DMS53 treated with DMSO at 0.1 percent for 48 hours (cell line): ENCODE measurements around the gene TSHZ2.
"Not testable (repeated sequence)": the region's sequence is repeated elsewhere in the genome, so short reads cannot be mapped to it uniquely, and the experiment has no call there.

ENCODE experiments used
- DNase-seq: peaks from one replicate; lab custom pipeline; 2025; ENCODE audit not compliant: unreplicated experiment; lab: John Stamatoyannopoulos, UW

Gene TSHZ2

GRCh38 chr20:53522026-53522425 lies 549.9 kb downstream of the TSHZ2 start:
- no peak for DNase-seq

DNA sequence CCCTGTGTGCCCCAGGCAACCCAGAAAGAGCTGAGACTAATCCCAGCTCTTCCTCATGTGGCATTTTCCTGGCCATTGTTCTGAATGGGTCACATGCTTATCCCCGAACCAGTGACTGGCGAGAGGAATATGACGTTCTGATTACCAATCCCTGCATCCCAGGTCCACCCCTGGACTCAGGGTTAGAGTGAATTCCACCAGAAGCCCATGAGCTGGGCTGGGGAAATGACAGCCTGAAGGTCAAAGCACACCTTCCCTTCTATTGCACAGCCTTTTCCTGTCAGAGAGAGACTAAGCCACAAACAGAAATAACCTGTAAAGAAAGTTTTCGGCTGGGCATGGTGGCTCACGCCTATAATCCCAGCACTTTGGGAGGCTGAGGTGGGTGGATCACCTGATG lies 550.5 kb downstream of the TSHZ2 start:
- no peak for DNase-seq

GRCh38 chr20:53523615-53524014 lies 551.5 kb downstream of the TSHZ2 start:
- DNase-seq: not testable (repeated sequence)

DNA sequence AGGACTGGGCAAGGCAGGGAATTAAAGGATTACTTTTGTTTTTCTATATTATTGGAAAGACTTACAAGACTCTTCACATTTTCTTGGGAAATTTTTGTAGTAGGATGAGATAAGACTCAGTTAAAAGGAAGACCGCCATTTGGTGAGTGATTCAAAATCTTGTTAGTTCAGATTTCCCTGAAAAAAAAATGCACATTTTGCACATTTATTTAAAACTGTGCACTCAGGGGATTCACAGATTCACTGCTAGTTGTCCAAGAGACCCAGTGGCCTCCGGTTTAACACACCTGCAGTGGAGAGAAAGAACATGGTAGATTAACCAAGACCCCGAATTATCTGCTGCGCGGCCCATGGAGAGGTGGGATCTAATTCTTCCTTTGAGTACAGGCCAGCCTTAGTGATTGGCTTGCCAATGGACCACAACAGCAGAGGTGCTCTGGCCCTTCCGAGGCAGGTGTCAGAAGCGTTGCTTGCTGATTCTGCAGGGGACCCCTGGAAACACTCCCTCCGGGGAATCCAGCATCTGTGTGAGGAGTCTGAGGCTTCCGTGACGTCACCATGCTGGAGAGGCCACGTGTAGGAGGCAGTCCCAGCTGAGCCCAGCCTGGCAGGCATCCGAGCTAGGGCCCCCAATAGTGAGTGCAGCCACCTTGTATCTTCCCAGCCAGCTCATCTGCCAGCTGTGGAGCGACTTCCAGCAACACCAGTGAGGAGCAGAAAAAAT lies 552.6 kb downstream of the TSHZ2 start:
- DNase-seq: no peak

DNA sequence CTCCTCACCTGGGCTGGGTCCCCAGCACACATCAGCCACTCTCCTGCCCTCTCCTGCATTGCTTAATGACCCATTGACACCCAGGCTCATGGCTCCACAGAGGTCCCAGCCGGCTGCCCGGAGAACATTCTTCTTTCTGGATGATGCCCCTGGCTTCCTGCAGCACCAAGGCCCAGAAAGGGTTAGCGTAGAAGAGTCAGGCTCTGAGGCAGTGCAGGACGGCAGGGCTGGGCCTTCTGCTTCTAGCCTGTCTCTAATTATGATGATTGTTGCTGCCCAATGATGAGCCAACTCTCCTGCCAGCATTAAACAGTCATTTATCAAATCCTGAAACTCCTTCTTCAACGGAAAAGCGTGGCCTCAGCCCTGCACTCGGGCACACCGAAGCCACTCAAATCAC lies 555.0 kb downstream of the TSHZ2 start:
- no peak for DNase-seq

GRCh38 chr20:53529658-53530057 lies 557.5 kb downstream of the TSHZ2 start:
- no peak for DNase-seq

- no peak for DNase-seq
Observed at GRCh38 chr20:53530440-53530839, 558.3 kb downstream of the TSHZ2 start.

DNA sequence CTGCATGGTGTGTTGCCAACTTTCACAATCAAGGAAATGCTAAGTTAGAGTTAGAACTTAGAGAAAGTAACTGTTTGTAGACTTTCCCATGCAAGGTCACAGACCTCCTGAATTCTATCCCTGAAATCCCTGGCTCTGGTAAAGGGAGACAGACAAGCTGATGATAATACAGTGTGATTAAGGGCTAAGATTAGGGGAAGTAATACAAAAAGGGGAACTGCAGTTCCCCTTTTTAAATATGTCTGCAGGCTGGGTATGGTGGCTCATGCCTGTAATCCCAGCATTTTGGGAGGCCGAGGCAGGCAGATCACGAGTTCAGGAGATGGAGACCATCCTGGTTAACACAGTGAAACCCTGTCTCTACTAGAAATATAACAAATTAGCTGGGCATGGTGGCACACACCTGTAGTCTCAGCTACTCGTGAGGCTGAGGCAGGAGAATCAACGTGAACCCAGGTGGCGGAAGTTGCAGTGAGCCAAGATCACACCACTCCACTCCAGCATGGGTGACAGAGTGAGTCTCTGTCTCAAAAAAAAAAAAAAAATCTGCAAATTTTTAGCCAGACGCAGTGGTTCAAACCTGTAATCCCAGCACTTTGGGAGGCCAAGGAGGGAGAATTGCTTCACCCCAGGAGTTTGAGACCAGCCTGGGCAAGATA lies 560.6 kb downstream of the TSHZ2 start:
- DNase-seq: not testable (repeated sequence)

DNA sequence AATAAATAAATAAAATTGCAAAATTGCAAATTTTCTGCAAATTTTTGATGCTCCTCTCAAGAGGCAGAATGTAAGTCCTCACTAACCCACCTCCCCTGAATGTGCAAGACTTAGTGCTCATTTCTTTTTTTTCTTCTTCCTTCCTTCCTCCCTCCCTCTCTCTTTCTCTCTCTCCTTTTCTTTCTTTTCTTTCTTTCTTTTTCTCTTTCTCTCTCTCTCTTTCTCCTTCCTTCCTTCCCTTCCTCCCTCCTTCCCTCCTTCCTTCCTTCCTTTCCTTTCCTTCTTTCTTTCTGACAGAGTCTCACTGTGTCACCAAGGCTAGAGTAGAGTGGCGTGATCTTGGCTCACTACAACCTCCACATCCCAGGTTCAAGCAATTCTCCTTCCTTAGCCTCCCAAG lies 561.3 kb downstream of the TSHZ2 start:
- DNase-seq: no peak

DNA sequence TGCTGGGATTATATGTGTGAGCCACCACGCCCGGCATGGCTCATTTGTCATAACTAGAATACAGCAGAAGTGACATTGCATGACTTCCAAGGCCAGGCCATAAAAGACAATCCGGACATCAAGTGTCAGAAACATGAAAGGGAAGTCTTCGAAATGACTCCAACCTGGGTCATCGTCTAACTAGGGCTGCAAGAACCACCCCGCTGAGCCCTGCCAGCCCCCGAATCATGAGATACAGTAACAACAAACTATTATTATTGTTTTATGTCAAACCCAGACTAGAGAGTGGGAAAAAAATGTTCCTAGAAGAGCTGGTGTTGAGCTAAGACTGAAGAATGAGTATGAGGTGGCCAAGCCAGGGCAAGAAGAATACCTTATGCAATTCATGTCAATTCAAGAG lies 561.9 kb downstream of the TSHZ2 start:
- no peak for DNase-seq

DNA sequence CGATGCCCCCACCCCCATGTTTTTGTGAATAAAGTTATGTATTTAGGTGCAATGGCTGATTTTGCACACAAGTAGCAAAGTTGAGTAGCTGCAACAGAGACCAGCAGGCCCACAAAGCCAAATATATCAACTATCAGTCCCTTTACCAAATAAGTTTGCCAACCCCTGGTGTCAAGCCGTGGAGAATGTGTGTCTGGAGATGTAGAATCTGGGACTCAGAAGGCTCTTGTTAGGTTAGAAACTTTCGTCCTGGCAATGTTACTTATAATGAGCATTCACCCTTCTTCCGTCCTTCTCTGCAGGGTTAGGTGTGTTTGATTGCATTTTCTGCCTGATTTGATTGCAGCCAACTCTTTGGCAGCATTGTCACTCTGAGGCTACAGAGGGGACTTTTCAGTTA lies 563.7 kb downstream of the TSHZ2 start:
- DNase-seq: no peak

DNA sequence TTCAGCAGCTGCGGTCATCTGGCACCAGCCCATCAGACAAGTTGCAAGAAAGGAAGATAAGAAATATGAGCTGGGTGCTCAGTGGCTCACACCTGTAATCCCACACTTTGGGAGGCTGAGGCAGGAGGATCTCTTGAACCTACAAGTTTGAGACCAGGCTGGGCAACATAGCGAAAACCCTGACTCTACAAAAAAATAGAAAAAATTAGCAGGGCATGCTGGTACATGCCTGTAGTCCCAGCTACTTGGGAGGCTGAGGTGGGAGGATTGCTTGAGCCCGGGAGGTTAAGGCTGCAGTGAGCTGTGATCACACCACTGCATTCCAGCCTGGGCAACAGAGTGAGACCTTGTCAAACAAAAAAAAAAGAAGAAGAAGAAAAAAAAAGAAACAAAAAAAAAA lies 564.2 kb downstream of the TSHZ2 start:
- not testable (repeated sequence) for DNase-seq

DNA sequence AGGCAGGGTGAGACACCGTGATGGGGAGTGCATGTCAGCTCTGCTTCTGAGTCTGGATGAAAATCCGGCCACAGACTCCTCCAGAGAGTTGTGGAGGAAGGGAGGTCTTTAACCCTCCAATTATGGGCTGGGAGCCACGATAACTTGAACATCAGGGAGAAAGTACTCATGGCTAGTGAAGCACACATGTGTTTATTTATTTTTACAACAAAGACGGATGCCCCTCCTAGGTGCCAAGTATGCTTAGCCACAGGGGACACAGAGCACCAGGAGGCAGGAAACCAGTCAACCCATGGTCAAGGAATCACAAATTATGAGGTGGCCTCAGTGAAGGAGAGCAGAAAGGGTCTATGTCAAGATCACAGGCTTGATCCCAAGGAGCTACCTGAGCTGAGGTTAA lies 567.4 kb downstream of the TSHZ2 start:
- DNase-seq: no peak
